Endothelial cell (in vitro differentiated cells): Measurements from ENCODE around the gene OR10V1. TPM values are rescaled to one million over a fixed set of nuclear protein-coding genes. Genes with fewer than 3 reads are reported as not detected.

ENCODE experiments used
- DNase-seq: peaks from one replicate; pipeline ENCODE4 v3.0.0; 2021; ENCODE audit warnings: low spot score
- H3K27ac Mint-ChIP-seq: one replicate; pipeline ENCODE4 v1.8.0; 2021; ENCODE audit warnings: mixed read lengths, inconsistent platforms; ENCODE audit not compliant: unreplicated experiment
- H3K27me3 Mint-ChIP-seq: one replicate; pipeline ENCODE4 v1.8.0; 2021; ENCODE audit warnings: mild to moderate bottlenecking, moderate library complexity, mixed read lengths, inconsistent platforms; ENCODE audit not compliant: unreplicated experiment
- H3K36me3 Mint-ChIP-seq: one replicate; pipeline ENCODE4 v1.8.0; 2021; ENCODE audit warnings: mild to moderate bottlenecking, low read depth, mixed read lengths, inconsistent platforms; ENCODE audit not compliant: unreplicated experiment
- H3K4me1 Mint-ChIP-seq: one replicate; pipeline ENCODE4 v1.8.0; 2021; ENCODE audit warnings: mild to moderate bottlenecking, mixed read lengths, inconsistent platforms; ENCODE audit not compliant: unreplicated experiment
- H3K4me3 Mint-ChIP-seq: one replicate; pipeline ENCODE4 v1.8.0; 2021; ENCODE audit warnings: mild to moderate bottlenecking, mixed read lengths, inconsistent platforms; ENCODE audit not compliant: unreplicated experiment
- H3K9me3 Mint-ChIP-seq: one replicate; pipeline ENCODE4 v1.8.0; 2021; ENCODE audit warnings: mixed read lengths, inconsistent platforms; ENCODE audit not compliant: unreplicated experiment
- CTCF ChIP-seq: fragments of 200-600 bp; sonication (generic); IDR thresholded peaks from one replicate; pipeline ENCODE4 v1.5.0; 2021; ENCODE audit warnings: antibody characterized with exemption; ENCODE audit not compliant: unreplicated experiment
- total RNA-seq: library from RNA; stranded (reverse); fragmentation: NEBNext Ultra II Directional; extraction: Animal tissue kit (Norgen Biotek cat#: 25700); gene quantifications from one replicate; pipeline ENCODE4 v1.2.1, GENCODE V29; 2021; ENCODE audit not compliant: unreplicated experiment

The OR10V1 gene
- total RNA-seq, 1 donor from 2014 or later: not detected

GRCh38 chr11:59728913-59729312, 15.3 kb upstream of the OR10V1 start:
- Mint-ChIP-seq H3K27ac (no peak overlapping the region), H3K27me3 (no peaks in the 10 kb centered on the region), H3K36me3 (no peaks in the 10 kb centered on the region), H3K4me3 (no peak overlapping the region), H3K9me3 (no peaks in the 10 kb centered on the region), H3K4me1 (no peaks in the 10 kb centered on the region)
- DNase-seq: no peak
- TF ChIP-seq CTCF: no peak

- no peak overlapping the region for H3K27ac Mint-ChIP-seq
- no peaks in the 10 kb centered on the region for H3K36me3 Mint-ChIP-seq
- H3K27me3 Mint-ChIP-seq: no peaks in the 10 kb centered on the region
- no peak for TF ChIP-seq CTCF
- no peak overlapping the region for H3K4me3 Mint-ChIP-seq
- H3K9me3 Mint-ChIP-seq: no peaks in the 10 kb centered on the region
- H3K4me1 Mint-ChIP-seq: no peaks in the 10 kb centered on the region
- no peak for DNase-seq
These were observed 14.5 kb upstream of the OR10V1 start for GRCh38 chr11:59728154-59728553.

GRCh38 chr11:59727426-59727825, 13.8 kb upstream of the OR10V1 start:
- Mint-ChIP-seq H3K4me3 (no peak overlapping the region), H3K36me3 (no peaks in the 10 kb centered on the region), H3K4me1 (no peaks in the 10 kb centered on the region), H3K27ac (no peak overlapping the region), H3K27me3 (no peaks in the 10 kb centered on the region), H3K9me3 (no peaks in the 10 kb centered on the region)
- TF ChIP-seq CTCF: no peak
- DNase-seq: no peak

- Mint-ChIP-seq H3K36me3 (no peaks in the 10 kb centered on the region), H3K27ac (no peak overlapping the region), H3K4me3 (no peak overlapping the region), H3K27me3 (no peaks in the 10 kb centered on the region), H3K9me3 (no peaks in the 10 kb centered on the region), H3K4me1 (no peaks in the 10 kb centered on the region)
- no peak for DNase-seq
- TF ChIP-seq CTCF: no peak
These were observed 10.4 kb upstream of the OR10V1 start for GRCh38 chr11:59724066-59724465.

GRCh38 chr11:59719556-59719955, 5.9 kb upstream of the OR10V1 start:
- no peak for DNase-seq
- no peak overlapping the region for H3K4me3 Mint-ChIP-seq
- H3K9me3 Mint-ChIP-seq: no peaks in the 10 kb centered on the region
- no peak overlapping the region for H3K27ac Mint-ChIP-seq
- no peaks in the 10 kb centered on the region for H3K36me3 Mint-ChIP-seq
- H3K27me3 Mint-ChIP-seq: no peaks in the 10 kb centered on the region
- no peak for TF ChIP-seq CTCF
- peaks cover 3% of the 10 kb centered on the region for H3K4me1 Mint-ChIP-seq
